LNCAP (cell line): ENCODE data around the gene ALPK3.

Experiments
- CTCF ChIP-seq: fragments of 450-650 bp; IDR thresholded peaks from 2 replicates; pipeline ENCODE4 v1.5.1; 2017; ENCODE audit warnings: mild to moderate bottlenecking

The ALPK3 gene

GRCh38 chr15:84880822-84881519 lies 63.8 kb downstream of the ALPK3 start:
- TF ChIP-seq CTCF = no peak

- TF ChIP-seq CTCF = no peak
Observed at GRCh38 chr15:84881520-84881830, 64.3 kb downstream of the ALPK3 start.

GRCh38 chr15:84883466-84883865 lies 66.3 kb downstream of the ALPK3 start:
- TF ChIP-seq CTCF = no peak

- TF ChIP-seq CTCF = no peak
Observed at GRCh38 chr15:84883916-84884781, 67.0 kb downstream of the ALPK3 start, which contains the start of gene SLC28A1. TSS of gene SLC28A1 (plus strand) at chr15:84884662. CDS start at chr15:84887761, 3,099 bp downstream.

GRCh38 chr15:84885801-84886200 lies 68.6 kb downstream of the ALPK3 start:
- TF ChIP-seq CTCF = no peak

GRCh38 chr15:84886211-84886983 lies 69.2 kb downstream of the ALPK3 start:
- no peak for TF ChIP-seq CTCF

- no peak for TF ChIP-seq CTCF
Observed at GRCh38 chr15:84886984-84887299, 69.8 kb downstream of the ALPK3 start.
